Karpas-422 (cell line): Measurements from ENCODE around the gene PTN. TPM values are rescaled to one million over a fixed set of nuclear protein-coding genes. Genes with fewer than 3 reads are reported as not detected.
A peak's percentile ranks its signal among the peaks of the same experiment; 100 is the strongest.

Source experiments
- DNase-seq: peaks from one replicate; pipeline ENCODE4 v3.0.0-alpha.2; 2015
- H2AFZ ChIP-seq: fragments of 200-600 bp; sonication (generic); 2 replicates; pipeline ENCODE4 v1.6.1; 2014; ENCODE audit warnings: antibody characterized with exemption, low read length, mixed read lengths
- H3K27ac ChIP-seq: fragments of 200-600 bp; sonication (generic); 2 replicates; pipeline ENCODE4 v1.5.1; 2014; ENCODE audit warnings: mild to moderate bottlenecking, low read length, moderate library complexity
- H3K27me3 ChIP-seq: fragments of 200-600 bp; sonication (generic); 2 replicates; pipeline ENCODE4 v1.6.1; 2014; ENCODE audit warnings: low read length, mixed read lengths
- H3K36me3 ChIP-seq: fragments of 200-600 bp; sonication (generic); 2 replicates; pipeline ENCODE4 v1.6.1; 2014; ENCODE audit warnings: low read length, mixed read lengths; ENCODE audit not compliant: insufficient read depth
- H3K4me1 ChIP-seq: fragments of 200-600 bp; sonication (generic); 2 replicates; pipeline ENCODE4 v1.6.1; 2014; ENCODE audit warnings: mild to moderate bottlenecking, low read length, mixed read lengths
- H3K4me2 ChIP-seq: fragments of 200-600 bp; sonication (generic); 2 replicates; pipeline ENCODE4 v1.6.1; 2014; ENCODE audit warnings: low read length, low read depth, mild to moderate bottlenecking; ENCODE audit not compliant: poor library complexity, severe bottlenecking
- H3K4me3 ChIP-seq: fragments of 200-600 bp; sonication (generic); 2 replicates; pipeline ENCODE4 v1.5.1; 2014; ENCODE audit warnings: mild to moderate bottlenecking, antibody characterized with exemption, low read length, mixed read lengths
- H3K79me2 ChIP-seq: fragments of 200-600 bp; sonication (generic); 2 replicates; pipeline ENCODE4 v1.6.1; 2014; ENCODE audit warnings: mild to moderate bottlenecking, low read length, mixed read lengths
- H3K9ac ChIP-seq: fragments of 200-600 bp; sonication (generic); 2 replicates; pipeline ENCODE4 v1.6.0; 2014; ENCODE audit warnings: low read length
- H3K9me2 ChIP-seq: fragments of 200-600 bp; sonication (generic), shearing (Covaris generic); replicated peaks from 2 replicates; pipeline ENCODE4 v1.6.0; 2014; ENCODE audit warnings: mild to moderate bottlenecking, low read length, moderate library complexity; ENCODE audit not compliant: insufficient read depth
- H3K9me3 ChIP-seq: fragments of 300-700, 200-600 bp; sonication (generic); 2 replicates; pipeline ENCODE4 v1.6.1; 2014; ENCODE audit warnings: low read length, mixed read lengths
- H4K20me1 ChIP-seq: fragments of 200-600 bp; sonication (generic); 2 replicates; pipeline ENCODE4 v1.6.1; 2014; ENCODE audit warnings: mild to moderate bottlenecking, antibody characterized with exemption, low read length, low read depth; ENCODE audit not compliant: insufficient read depth
- total RNA-seq: library from RNA; depleted of rRNA; stranded (reverse); fragments of >200 nt; shearing (Covaris generic); gene quantifications from 2 replicates; pipeline ENCODE4 v1.2.3, GENCODE V29; 2014; ENCODE audit warnings: low replicate concordance

Gene PTN
- total RNA-seq, 1 experiment from 2014 or later, result not detected

DNA sequence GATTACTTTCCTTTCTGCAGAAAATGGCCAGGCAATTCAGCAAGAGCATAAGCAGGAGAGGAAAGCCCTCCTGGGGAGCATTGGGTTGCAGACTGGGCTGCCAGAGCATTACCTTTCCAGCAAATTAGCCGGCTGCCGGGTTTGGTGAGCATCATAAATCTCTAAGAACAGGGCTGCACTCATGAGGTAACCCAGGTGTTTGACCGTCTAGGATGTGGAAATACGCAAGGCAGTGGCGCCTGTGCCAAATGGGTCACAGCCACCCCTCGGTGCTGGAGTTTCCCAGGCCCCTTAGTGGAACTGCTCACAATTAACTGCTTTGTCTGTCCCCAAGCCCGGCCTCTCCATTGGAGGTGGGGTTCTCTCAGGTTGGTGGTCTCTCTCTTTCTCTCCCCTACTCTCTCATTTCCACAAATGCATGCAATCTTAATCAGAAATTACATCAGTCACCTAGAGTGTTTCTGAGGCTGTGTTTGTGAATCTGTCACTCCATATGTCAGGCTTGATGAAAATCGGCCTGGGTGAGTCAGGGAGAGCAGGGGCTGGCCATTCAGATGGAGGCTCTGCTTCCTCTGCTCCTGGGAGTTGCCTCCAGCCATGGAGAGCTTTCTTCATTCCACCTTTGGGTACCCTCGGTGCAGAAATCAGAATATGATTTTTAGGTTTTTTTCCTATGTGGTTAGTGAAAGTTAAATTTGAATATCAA is 26.7 kb downstream of the PTN start:
- no peak for DNase-seq
- no peak overlapping the region for H3K4me3 ChIP-seq
- H3K36me3 ChIP-seq, result no peaks in the 10 kb centered on the region
- no peaks in the 10 kb centered on the region for H3K27me3 ChIP-seq
- no peaks in the 10 kb centered on the region for H4K20me1 ChIP-seq
- H3K4me2 ChIP-seq, result peak overlapping the region; percentile 54
- H2AFZ ChIP-seq, result 0 out of 2 replicates have a peak overlapping the region, but pooled peaks have one; percentile 53
- no peaks in the 10 kb centered on the region for H3K9me3 ChIP-seq
- no peaks in the 10 kb centered on the region for H3K79me2 ChIP-seq
- H3K27ac ChIP-seq, result peak overlapping the region; percentile 86
- H3K9me2 ChIP-seq, result no peaks in the 10 kb centered on the region
- H3K4me1 ChIP-seq, result peaks cover 81% of the 10 kb centered on the region
- peak overlapping the region; percentile 55; the same call in 1 of the 2 replicates for H3K9ac ChIP-seq

- no peak for DNase-seq
- H3K4me2 ChIP-seq, result peak overlapping the region; percentile 54
- H3K4me3 ChIP-seq, result no peak overlapping the region
- no peaks in the 10 kb centered on the region for H3K27me3 ChIP-seq
- no peaks in the 10 kb centered on the region for H3K79me2 ChIP-seq
- H3K9me2 ChIP-seq, result no peaks in the 10 kb centered on the region
- H3K9me3 ChIP-seq, result no peaks in the 10 kb centered on the region
- H3K4me1 ChIP-seq, result peaks cover 71% of the 10 kb centered on the region
- H3K36me3 ChIP-seq, result no peaks in the 10 kb centered on the region; the same call in 1 of the 2 replicates
- no peaks in the 10 kb centered on the region for H4K20me1 ChIP-seq
- peak overlapping the region; percentile 66 for H2AFZ ChIP-seq
- peak overlapping the region; percentile 34; the same call in 1 of the 2 replicates for H3K9ac ChIP-seq
- H3K27ac ChIP-seq, result peak overlapping the region; percentile 86
Observed at GRCh38 chr7:137313201-137313600, 30.3 kb downstream of the PTN start.

DNA sequence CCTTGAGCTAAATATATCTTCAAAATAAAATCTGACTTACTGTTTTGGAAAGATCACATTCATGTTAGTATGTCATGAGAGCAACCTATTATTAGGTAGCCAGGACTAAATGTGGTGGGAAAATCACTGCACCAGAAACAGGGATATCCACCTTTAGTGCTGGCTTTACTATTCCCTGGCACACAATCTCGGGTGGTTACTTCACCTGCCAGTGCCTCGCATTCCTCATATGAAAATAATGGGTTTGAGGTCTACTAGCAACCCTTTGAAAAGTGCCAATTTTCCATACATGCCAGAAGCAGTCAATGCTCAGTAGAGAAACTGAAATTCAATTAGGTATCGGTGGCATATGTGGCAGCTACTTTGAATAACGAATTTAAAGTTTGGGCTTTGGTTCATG is 36.8 kb downstream of the PTN start:
- DNase-seq, result no peak
- no peaks in the 10 kb centered on the region for H4K20me1 ChIP-seq
- no peak overlapping the region for H3K4me3 ChIP-seq
- no peaks in the 10 kb centered on the region for H3K79me2 ChIP-seq
- H3K27ac ChIP-seq, result no peak overlapping the region
- no peak overlapping the region for H3K4me2 ChIP-seq
- no peak overlapping the region for H2AFZ ChIP-seq
- H3K9me3 ChIP-seq, result no peaks in the 10 kb centered on the region
- peaks cover 51% of the 10 kb centered on the region for H3K4me1 ChIP-seq
- no peaks in the 10 kb centered on the region for H3K27me3 ChIP-seq
- no peak overlapping the region for H3K9ac ChIP-seq
- no peaks in the 10 kb centered on the region for H3K9me2 ChIP-seq
- H3K36me3 ChIP-seq, result no peaks in the 10 kb centered on the region; the same call in 1 of the 2 replicates

GRCh38 chr7:137305901-137306621 is 37.5 kb downstream of the PTN start:
- H3K4me2 ChIP-seq, result no peak overlapping the region
- H3K4me3 ChIP-seq, result no peak overlapping the region
- no peaks in the 10 kb centered on the region for H3K79me2 ChIP-seq
- no peaks in the 10 kb centered on the region for H4K20me1 ChIP-seq
- no peaks in the 10 kb centered on the region for H3K36me3 ChIP-seq
- no peaks in the 10 kb centered on the region for H3K9me2 ChIP-seq
- no peak overlapping the region for H3K9ac ChIP-seq
- no peak overlapping the region for H3K27ac ChIP-seq
- H2AFZ ChIP-seq, result no peak overlapping the region
- peaks cover 45% of the 10 kb centered on the region for H3K4me1 ChIP-seq
- H3K9me3 ChIP-seq, result no peaks in the 10 kb centered on the region
- no peak for DNase-seq
- H3K27me3 ChIP-seq, result no peaks in the 10 kb centered on the region

DNA sequence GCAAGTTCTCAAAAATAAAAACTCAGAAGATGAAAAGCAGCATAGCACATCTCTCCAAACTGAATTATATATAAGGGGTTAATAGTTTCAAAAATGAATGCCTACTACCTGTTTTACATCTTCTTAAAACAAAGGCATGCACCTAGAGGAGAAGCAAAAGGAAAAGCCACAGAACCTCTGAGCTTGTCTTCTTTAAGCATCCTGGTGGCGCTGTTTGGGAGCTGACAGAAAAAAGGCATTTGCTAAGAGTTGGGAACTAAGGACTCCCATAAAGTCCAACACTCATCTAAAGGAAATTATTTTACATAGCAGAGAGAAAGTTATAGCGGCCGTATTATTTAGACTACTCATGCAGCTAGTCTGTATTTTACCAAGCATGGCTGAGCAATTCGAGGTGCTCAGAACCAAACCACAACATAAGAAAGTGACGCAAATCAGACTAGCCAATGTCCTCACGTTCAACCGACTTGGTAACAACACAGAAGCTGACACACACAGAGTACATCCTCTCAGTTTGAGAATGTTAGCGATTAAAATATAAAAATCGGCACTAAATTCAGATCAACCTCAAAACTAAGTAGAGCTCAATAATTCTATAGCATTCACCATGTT is 38.8 kb downstream of the PTN start:
- H3K36me3 ChIP-seq, result no peaks in the 10 kb centered on the region
- no peak overlapping the region for H3K27ac ChIP-seq
- H2AFZ ChIP-seq, result no peak overlapping the region
- H3K27me3 ChIP-seq, result no peaks in the 10 kb centered on the region
- H3K9me2 ChIP-seq, result no peaks in the 10 kb centered on the region
- H3K9ac ChIP-seq, result no peak overlapping the region
- H3K79me2 ChIP-seq, result no peaks in the 10 kb centered on the region
- H3K4me3 ChIP-seq, result no peak overlapping the region
- no peaks in the 10 kb centered on the region for H3K9me3 ChIP-seq
- peaks cover 51% of the 10 kb centered on the region for H3K4me1 ChIP-seq
- no peak for DNase-seq
- H4K20me1 ChIP-seq, result no peaks in the 10 kb centered on the region
- H3K4me2 ChIP-seq, result no peak overlapping the region

- no peak overlapping the region for H2AFZ ChIP-seq
- H3K27ac ChIP-seq, result no peak overlapping the region
- no peaks in the 10 kb centered on the region for H3K9me3 ChIP-seq
- H3K4me3 ChIP-seq, result no peak overlapping the region
- no peaks in the 10 kb centered on the region for H3K36me3 ChIP-seq
- no peaks in the 10 kb centered on the region for H3K27me3 ChIP-seq
- H4K20me1 ChIP-seq, result no peaks in the 10 kb centered on the region
- H3K4me1 ChIP-seq, result peaks cover 51% of the 10 kb centered on the region
- no peak for DNase-seq
- H3K9me2 ChIP-seq, result no peaks in the 10 kb centered on the region
- H3K4me2 ChIP-seq, result no peak overlapping the region
- H3K9ac ChIP-seq, result no peak overlapping the region
- no peaks in the 10 kb centered on the region for H3K79me2 ChIP-seq
Observed at GRCh38 chr7:137304165-137304564, 39.4 kb downstream of the PTN start.

DNA sequence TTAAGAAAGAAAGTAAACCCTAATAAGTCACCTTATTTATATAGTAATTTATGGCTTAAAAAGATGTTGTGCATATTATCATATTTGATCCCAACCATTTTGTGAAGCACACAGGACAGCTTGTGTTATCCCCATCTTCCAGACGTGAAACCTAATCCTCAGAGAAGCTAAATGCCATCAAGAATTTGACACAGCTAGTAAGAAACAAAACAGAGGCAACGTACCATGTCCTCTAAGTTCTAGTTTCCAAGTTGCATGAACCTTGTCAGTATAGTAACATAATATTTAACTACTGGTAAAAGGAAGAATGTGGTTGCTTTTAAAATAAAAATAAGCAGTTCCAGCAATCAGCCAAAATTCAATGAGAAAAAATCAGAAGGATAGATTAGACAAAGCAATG is 41.5 kb downstream of the PTN start:
- no peaks in the 10 kb centered on the region for H3K9me2 ChIP-seq
- H3K27ac ChIP-seq, result no peak overlapping the region
- no peak overlapping the region for H2AFZ ChIP-seq
- no peaks in the 10 kb centered on the region for H4K20me1 ChIP-seq
- no peak for DNase-seq
- H3K27me3 ChIP-seq, result no peaks in the 10 kb centered on the region
- H3K4me3 ChIP-seq, result no peak overlapping the region
- peaks cover 39% of the 10 kb centered on the region for H3K4me1 ChIP-seq
- no peaks in the 10 kb centered on the region for H3K36me3 ChIP-seq
- no peaks in the 10 kb centered on the region for H3K79me2 ChIP-seq
- H3K4me2 ChIP-seq, result no peak overlapping the region
- H3K9me3 ChIP-seq, result no peaks in the 10 kb centered on the region
- no peak overlapping the region for H3K9ac ChIP-seq

- Histone ChIP-seq H3K27me3 (no peaks in the 10 kb centered on the region), H2AFZ (no peak overlapping the region), H3K27ac (no peak overlapping the region), H3K4me3 (no peak overlapping the region), H3K9me3 (no peaks in the 10 kb centered on the region), H3K4me1 (peaks cover 15% of the 10 kb centered on the region), H3K4me2 (no peak overlapping the region), H3K9me2 (no peaks in the 10 kb centered on the region), H3K79me2 (no peaks in the 10 kb centered on the region), H4K20me1 (no peaks in the 10 kb centered on the region), H3K9ac (no peak overlapping the region), H3K36me3 (no peaks in the 10 kb centered on the region)
- DNase-seq, result no peak
Observed at GRCh38 chr7:137298464-137298794, 45.1 kb downstream of the PTN start.
